GM19324 (cell line): ENCODE results near the gene OR10H4.
"Not testable (repeated sequence)": the region's sequence is repeated elsewhere in the genome, so short reads cannot be mapped to it uniquely, and the experiment has no call there.

Experiments used
- ATAC-seq: cut with Tn5 transposase; IDR thresholded peaks from one replicate; pipeline ENCODE4 v1.9.1; 2021; ENCODE audit warnings: mild to moderate bottlenecking, moderate library complexity; ENCODE audit not compliant: unreplicated experiment, low FRiP score

OR10H4 gene

GRCh38 chr19:15937771-15938170 lies 11.0 kb upstream of the OR10H4 start:
- ATAC-seq = no peak

GRCh38 chr19:15944401-15944800 lies 4.4 kb upstream of the OR10H4 start:
- ATAC-seq = no peak

GRCh38 chr19:15945301-15945700 lies 3.5 kb upstream of the OR10H4 start:
- no peak for ATAC-seq

- ATAC-seq = no peak
Measured at GRCh38 chr19:15954820-15955219, 6.0 kb downstream of the OR10H4 start.

GRCh38 chr19:15962319-15962718 lies 13.5 kb downstream of the OR10H4 start:
- ATAC-seq = no peak

GRCh38 chr19:15964231-15964630 lies 15.4 kb downstream of the OR10H4 start:
- ATAC-seq = no peak

GRCh38 chr19:15971224-15971780 lies 22.5 kb downstream of the OR10H4 start:
- no peak for ATAC-seq

GRCh38 chr19:15972043-15972442 lies 23.2 kb downstream of the OR10H4 start:
- not testable (repeated sequence) for ATAC-seq

- ATAC-seq = no peak
Measured at GRCh38 chr19:15974856-15975255, 26.0 kb downstream of the OR10H4 start.

GRCh38 chr19:15976836-15977689 lies 28.3 kb downstream of the OR10H4 start:
- ATAC-seq = no peak

- no peak for ATAC-seq
Measured at GRCh38 chr19:15977690-15978089, 28.9 kb downstream of the OR10H4 start.

- ATAC-seq = no peak
Measured at GRCh38 chr19:15979293-15979692, 30.5 kb downstream of the OR10H4 start.

GRCh38 chr19:15985831-15986230 lies 37.0 kb downstream of the OR10H4 start:
- not testable (repeated sequence) for ATAC-seq

- no peak for ATAC-seq
Measured at GRCh38 chr19:15986701-15987100, 37.9 kb downstream of the OR10H4 start.

- ATAC-seq = no peak
Measured at GRCh38 chr19:15989889-15990288, 41.1 kb downstream of the OR10H4 start.

GRCh38 chr19:15991602-15992001 lies 42.8 kb downstream of the OR10H4 start:
- ATAC-seq = no peak

- no peak for ATAC-seq
Measured at GRCh38 chr19:15992014-15992413, 43.2 kb downstream of the OR10H4 start.

- ATAC-seq = no peak
Measured at GRCh38 chr19:15995536-15995935, 46.7 kb downstream of the OR10H4 start.

GRCh38 chr19:15998166-15998565 lies 49.4 kb downstream of the OR10H4 start:
- ATAC-seq = no peak
